Activated CD4-positive, CD25-positive, alpha-beta regulatory T cell treated with anti-CD3 and anti-CD28 coated beads, Interleukin-2, amount 50 U/mL, for 16 hours (primary cell): ENCODE data around the gene NET1.

Source experiments
- DNase-seq: peaks from one replicate; pipeline ENCODE4 v3.0.0-alpha.2; 2020; ENCODE audit warnings: low read depth, low spot score

The NET1 gene

DNA sequence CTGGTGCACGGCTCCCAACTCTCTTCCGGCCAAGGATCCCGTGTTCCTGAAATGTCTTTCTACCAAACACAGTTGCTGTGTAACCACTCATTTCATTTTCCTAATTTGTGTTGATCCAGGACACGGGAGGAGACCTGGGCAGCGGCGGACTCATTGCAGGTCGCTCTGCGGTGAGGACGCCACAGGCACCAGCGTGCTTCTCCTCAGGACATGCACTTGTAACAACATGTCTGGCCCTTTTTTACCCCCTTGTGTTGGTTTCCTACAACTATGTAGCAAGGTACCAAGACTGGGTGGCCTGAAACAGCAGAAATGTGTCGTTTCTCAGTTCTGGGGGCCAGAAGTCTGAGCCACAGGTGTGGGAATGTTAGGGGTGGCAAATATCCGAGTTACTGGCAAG, 68.8 kb downstream of the NET1 start:
- DNase-seq, result no peak

DNA sequence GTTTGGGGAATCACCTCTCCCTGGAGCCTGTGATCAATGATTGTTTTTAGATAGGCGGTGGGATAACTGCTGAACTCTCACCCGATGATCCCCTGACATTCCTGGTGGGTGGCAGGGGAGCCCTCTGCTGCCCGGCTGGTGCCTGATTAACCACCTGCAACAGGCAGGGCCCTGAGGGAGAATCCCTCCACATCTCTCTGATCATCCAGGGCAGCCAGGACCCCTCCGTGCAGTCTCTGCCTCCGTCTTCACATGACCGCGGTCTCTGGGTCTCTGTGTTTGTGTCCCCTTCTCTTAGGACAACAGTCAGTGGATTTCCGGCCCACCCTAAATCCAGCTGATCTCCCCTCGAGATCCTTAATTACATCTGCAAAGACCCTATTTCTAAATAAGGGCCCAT, 69.7 kb downstream of the NET1 start:
- no peak for DNase-seq

DNA sequence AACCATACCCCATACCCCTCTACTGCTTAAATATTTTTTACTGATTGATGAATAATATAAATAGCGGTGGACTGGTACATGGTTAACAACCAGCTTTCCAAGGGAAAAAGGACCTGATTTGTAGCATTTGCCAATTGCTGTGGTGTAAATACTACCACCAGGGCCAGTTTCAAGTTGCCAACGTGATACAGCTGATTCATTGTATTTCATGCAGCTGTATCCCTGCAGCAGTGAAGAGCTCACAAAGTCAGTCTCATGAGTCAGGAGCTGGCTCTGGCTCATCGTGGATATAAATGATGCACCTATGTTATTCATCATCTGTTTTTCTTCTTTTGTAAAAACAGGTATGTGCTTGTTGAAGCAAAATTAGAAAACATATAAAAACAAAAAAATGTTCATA, 71.8 kb downstream of the NET1 start:
- DNase-seq, result no peak

DNA sequence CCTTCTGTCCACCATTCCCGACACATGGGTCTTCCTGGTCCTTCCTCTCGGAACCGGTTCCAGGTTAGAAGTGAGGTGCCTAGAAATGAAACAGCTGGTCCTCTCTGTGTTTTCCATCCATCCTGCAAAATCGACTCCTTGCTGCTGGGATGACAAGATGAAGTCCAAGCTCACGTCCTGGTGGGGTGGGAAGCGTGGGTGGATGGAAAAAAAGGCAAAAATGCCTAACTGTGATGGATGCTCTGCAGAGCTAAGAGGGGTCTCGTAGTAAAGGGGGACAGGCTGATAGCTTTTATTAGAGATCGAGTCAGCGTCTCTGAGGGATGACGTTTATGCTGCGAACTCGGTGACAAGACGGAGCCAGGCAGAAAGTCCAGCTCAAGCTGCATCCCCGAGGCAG, 72.9 kb downstream of the NET1 start:
- no peak for DNase-seq

DNA sequence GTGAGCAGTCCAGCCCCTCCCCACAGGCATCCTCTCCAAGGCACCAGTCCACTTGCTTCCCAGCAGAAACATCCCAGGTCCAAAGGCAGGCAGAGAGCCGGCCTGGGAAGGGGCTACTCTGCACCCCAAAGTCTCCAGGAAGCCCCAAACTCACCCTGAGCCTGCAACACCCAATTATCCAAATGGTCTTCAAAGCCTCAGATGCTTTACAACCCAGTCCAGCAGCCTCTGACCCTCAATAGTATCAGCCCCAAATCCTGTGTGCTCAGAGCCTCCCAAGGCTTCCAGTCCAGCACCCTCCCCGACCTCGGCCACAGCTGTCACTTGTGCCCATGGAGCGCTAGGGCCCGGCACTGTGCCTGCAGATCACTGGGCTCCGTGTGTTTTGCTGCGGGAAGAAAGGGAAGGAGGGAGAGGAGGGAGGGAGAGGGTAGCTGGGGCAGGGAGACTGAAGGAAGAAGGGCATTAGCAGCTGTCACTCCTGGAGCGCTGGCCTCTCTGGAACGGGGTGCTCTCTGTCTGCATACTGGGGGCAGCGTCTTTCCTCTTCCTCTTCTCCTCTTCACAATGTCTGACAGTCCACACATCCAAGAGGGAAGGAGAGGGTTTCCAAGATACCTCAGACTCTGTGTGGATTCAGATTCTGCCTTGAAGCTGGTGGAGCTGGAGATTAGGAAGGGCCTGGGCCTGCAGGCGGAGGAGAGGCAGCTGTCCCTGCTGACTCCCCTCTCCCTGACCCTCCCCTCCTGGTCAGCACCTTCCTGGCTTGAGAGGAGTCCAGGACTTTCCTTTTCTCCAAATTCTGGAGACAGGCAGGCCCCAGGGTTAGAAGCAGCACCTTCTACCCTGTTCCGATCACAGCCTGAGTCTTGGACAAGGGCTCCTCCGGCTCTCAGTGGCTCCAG, 73.8 kb downstream of the NET1 start:
- no peak for DNase-seq

DNA sequence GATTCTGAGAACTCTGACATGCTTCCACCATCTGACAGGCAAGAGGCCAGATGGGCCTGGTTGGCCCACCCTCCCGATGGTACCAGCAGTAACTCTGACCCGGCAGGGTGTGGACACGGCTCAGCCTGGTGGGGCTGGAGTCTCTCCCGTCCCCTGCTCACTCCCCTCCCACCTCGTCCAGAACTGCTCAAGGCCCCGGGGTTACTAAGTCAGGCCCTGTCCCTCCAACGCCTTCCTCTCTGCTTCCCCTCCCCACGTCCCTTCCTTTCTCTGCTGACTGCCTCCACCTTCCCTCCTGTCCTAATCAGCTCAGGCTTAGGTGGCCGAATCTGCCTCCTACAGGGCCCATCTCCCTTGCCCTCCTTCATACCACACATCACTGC, 74.5 kb downstream of the NET1 start:
- DNase-seq, result no peak

DNA sequence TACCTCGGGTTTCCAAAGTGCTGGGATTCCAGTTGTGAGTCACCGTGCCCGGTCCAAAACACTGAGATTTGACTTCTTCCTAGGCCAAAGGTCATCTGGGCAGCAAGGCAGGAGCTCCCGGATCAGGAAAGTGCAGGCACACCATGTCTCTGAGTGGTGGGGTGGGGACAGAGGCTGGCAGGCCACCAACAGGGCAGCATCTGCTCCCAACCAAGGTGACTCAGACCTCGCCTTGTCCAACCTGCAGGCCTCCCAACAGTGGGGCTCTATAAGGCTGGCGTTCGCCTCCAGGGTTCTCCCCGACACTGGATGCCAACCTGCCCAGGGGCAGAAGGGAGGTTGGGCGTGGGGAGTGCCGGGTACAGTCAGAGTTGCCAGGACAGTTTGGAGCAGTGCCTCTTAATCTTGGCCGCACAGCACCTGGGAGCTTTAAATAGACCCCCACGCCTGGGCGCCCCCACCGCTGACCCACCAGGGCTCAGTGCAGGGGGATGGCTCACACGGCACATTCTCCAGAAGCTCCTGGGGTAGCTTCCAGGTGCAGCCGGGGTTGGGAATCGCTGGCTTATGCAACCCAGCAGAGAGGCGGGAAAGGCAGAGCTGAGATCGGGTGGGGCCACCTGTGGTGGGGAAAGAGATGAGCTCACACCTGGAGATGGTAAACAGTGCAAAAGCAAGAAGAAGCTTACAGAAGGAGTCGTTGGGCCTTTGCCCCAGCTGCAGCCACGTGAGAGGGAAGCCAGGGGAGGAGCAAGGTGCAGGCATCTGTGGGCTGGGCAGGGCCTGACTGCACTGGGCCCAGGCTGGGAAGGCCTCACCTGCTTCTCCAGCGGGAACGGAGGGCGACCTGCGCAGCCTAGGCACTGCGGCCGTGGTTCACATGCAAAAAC, 76.2 kb downstream of the NET1 start:
- DNase-seq, result no peak

DNA sequence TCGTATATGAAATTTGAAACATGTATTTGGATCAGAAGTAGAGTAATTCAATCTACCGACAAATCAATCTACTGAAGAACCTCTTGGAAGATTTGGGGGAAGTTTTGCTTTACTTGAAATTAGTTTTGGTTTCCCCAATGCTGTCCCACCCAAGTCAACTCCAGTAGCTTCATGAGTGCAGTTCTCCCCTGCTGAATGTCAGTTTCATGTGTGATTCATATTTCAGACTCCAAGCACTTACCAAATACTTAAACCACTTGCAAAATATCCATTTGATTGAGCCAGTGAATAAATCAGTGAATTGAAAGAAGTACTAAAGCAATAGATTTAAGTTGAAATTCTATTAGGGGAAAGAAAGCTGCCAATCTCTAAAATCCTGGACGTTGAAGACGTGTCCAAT, 77.7 kb downstream of the NET1 start:
- no peak for DNase-seq

DNA sequence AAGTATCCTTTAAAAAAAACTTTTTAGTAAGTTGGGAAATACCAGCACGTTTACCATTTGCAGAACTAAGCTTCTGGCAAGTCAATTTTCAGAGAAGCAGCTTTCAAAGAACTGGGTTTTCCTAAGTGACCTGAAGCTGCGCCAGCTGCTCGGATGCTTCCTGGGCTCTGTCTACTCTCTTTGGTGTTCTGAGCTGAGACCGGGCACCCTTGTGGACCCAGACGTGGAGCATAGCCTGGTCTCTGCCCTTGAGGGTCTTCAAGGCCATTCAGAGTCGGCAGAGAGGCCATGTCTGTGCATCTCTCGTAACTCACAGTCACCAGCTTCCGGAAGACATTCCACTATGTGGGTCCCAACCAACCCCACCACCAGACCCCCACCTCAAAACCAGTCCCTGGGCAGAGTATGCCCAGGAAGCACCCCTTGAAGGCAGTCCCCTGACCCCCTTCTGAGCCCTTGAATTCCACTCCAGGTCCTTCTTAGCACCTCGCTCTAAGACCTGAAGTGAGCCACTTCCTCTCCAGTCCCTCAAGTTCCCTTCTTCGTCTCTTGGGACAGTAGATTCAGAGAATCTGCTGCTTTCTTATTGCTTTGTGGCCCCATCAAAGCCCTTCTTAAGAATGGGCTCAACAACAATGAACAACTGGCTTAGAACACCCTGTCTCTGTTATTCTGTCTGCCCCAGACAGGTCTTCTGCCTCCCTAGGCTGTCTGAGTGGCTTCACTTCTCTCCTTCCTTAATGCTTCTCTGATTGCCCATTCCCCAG, 78.5 kb downstream of the NET1 start:
- no peak for DNase-seq

DNA sequence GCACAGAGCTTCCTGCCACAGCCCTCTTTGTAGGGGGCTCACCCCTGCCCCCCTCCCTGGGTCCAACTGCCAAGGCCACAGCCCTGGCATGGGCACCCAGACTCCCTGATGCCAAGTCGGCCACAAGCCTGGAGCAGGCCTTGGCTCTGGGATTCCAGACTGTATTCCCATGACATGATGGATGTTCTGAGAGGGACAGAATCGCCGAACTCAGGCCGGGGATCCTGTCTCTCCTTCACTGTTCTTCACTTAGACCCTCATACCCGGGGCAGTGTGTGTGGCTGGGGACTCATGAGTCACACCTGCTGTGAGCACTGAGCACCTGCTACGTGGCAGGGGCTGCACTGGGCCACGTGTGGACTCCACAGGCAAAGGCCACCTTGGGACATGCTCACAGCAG, 79.1 kb downstream of the NET1 start:
- no peak for DNase-seq

DNA sequence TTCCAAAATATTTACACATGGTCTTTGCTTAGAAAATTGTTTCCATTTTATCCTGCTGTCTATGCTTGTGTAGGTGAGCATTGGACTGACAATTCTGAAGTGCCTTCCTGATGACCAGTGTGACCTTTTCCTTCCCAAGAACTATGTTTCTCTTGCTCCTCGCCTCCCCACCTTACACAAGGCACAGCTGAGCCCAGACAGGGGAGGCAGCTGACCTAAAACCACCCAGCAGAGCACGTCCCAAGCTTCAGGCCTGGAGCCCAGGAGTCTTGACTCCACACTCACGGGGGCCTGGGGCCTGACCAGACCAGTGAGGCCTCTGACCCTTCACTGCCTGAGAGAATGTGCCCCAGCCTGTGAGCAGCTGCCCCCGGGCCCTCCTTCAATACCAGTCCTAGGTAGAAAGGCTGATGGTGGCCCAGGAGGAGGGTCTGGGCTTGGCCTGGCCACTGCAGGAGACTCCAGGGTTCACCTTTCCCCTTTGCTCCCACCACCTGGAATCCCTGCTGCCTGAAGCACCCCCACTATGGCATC, 80.0 kb downstream of the NET1 start:
- no peak for DNase-seq

DNA sequence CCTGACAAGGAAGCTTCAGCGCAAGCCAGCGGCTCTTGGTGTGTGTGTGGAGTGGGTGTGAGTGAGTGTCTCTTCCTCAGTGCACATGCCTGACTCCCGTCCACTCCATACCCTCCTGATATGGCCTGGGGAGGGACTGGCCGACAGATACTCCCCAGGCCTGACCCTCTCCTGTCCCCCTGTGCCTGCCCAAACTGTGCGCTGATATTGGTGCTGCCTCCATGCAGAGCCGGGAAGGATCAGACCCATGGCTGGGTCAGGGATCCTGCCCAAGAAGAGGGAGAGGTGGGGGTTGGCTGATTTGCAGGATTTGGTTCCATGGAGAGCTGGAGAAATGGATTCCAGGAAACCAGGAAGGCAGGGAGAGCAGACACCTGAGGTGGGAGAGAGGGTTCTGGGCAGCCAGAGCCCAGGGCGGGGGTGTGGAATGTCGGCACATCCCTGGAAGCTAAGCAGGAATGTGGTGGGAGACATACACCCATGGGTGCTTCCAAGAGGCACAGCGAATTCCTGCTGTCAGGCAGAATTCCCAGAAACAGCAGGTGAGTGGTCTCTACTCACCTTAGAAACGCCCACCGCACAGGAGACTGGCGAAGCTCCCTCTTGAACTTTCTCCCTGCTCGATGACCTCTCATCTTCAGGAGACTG, 80.7 kb downstream of the NET1 start:
- no peak for DNase-seq

DNA sequence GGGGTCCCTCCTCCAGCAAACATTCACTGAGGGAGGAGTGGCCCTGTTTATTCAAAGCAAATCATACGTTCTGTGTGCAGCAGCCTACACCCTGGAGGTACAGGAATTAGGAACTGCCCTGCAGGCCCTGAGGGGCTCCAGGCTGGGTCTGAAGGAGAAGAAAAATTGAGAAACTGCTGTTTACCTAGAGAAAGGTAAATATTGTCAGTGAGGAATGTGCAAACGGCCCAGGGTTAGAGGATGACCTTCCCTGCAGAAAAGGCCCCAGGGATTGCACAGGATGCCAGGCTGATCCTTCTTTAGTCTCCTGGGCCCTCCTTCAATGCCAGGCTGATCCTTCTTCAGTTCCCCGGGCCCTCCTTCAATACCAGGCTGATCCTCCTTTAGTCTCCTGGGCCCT, 81.3 kb downstream of the NET1 start:
- no peak for DNase-seq

DNA sequence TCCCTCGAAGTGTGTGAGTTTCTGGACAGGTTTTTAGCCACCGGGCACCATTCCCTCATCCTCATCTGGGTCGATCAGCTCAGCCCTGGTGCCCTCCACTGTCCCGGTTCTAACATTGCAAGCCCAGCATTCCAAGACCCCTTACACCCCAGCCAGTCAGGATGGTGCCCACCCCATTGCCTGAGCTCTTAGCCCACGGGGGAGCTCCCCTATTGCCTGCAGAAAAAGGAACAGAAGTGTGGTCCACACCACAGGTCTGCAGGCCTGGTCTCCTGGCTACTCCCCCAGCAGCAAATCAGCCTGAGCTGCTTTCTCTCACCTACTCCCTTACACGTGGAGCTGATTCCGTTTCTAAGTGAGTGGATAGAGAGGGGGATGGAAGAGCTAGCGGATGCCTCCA, 82.3 kb downstream of the NET1 start:
- no peak for DNase-seq

DNA sequence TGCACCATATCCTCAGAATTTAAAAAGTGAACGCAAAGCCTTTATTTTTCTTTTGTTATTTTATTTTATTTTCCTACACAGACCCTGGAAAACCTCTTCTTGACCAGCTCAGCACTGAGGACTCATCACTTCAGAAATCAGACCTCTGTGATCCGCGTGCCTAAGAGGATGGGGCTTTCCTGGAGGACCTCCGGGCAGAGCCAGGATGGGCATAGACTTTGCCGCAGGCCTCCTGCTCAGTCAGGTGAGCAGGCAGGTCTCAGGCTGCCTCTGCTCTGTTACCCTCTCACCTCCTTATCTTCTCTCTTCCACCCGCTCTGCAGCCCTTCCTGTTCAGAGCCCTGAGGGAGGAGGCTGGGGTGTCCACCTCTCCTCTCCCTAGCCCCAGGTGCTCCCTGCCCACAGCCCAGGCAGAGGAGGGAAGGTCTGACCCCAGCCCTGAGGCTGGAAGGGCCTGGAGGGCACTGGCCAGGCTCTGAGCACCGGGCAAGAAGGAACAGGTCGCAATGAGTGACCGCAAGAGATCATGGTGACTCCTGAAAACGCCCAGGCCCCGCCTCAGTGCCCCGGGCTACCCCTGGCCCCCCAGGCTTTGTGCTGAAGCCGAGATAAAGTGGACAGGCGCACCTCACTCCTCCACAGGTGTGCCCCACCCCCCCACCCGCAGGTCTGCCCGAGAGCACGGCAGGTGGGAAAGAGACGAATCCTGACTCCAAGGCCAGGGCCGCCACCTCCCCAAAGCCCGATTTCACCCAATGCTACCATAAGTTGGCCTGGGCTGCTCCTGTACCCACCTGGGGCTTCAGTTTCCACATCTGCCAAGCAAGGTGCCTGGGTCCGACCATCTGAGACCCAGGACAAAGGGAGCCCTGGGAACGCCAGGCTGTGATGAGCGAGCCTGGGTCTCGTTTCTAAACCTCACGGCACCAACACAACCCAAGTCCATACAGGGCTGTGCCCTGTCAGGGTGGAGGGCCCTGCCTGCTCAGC, 84.2 kb downstream of the NET1 start:
- DNase-seq, result no peak

DNA sequence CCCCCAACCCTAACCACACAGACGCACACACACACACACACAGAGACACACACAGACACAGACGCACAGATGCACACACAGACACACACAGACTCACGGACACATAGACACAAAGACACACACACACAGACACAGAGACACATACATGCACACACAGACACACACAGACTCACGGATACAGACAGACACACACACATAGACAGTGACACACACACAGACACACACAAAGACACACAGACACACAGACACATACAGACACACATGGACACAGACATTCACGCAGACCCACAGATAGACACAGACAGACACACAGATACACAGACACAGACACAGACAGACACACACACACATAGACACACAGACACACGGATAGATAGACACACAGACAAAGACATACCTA, 84.9 kb downstream of the NET1 start:
- DNase-seq, result no peak

DNA sequence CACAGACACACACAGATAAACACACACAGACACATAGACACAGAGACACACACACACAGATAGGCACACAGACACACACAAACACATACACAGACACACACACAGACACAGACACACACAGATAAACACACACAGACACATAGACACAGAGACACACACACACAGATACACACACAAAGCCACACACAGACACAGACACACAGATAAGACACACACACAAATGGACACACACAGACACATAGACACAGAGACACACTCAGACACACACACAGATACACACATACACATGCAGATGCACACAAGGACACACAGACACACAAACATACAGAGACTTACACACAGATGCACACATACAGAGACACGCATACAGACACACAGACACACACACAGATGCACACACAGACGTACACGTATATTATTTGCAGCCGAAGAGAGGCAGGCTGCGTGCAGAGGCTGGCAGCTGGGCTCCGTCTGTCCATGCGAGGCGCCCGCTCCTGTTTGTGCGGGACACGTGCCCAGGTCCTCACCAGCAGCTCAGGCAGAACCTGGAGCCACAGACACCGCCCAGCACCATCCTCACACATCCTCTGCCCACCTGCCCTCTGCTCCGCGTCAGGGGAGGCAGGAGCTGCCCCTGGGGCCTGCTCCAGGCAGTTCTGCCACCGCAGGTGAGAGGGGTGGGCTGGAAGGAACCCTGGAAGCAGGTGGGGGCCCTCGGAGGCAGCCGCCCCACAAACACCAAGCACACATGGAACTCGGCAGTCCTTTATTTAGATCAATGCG, 85.8 kb downstream of the NET1 start:
- DNase-seq, result no peak

DNA sequence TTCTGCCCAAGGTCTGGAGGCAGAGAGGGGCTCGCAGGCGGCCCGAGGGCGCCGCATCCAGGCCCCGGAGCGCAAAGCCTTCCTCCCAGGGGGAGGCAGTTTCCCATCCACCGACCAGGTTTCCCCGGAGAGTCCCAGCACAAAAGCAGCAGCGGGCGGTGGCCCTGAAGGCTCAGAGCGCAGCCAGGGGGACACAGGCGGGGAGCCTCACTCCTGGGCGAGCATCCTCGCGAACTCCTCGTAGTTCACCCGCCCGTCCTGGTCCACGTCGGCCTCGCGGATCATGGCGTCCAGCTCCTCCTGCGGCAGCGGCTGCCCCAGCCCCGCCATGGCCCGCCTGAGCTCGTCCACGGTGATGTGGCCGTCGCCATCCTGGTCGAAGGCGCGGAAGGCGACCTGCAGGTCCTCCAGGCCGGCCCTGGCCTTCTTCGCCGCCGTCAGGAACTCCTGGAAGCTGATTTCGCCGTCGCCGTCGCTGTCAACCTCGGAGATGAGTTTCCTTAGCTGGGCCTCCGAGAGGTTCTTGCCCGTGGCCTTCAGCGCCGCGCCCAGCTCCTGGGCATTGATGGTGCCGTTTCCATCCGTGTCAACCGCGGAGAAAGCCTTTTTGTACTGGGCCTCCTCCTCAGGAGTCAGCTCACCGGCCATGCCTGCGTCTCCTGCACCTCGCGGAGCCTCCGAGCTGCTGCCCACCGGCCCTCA, 86.6 kb downstream of the NET1 start:
- DNase-seq, result no peak
